IPS DF 6.9 (cell line): Measurements from ENCODE around the gene SLC35F5.

Experiments used
- DNase-seq: peaks from one replicate; pipeline ENCODE4 v3.0.0-alpha.2; 2013; ENCODE audit warnings: low read depth, low spot score
- H3K27ac ChIP-seq: one replicate; pipeline ENCODE4 v1.5.1; 2013; ENCODE audit warnings: low read length, control low read depth
- H3K27me3 ChIP-seq: 2 replicates; pipeline ENCODE4 v1.6.1; 2013; ENCODE audit warnings: mild to moderate bottlenecking, low read length; ENCODE audit not compliant: control insufficient read depth, insufficient read depth
- H3K36me3 ChIP-seq: 2 replicates; pipeline ENCODE4 v1.6.1; 2013; ENCODE audit warnings: low read length; ENCODE audit not compliant: control insufficient read depth, insufficient read depth
- H3K4me1 ChIP-seq: 2 replicates; pipeline ENCODE4 v1.6.1; 2013; ENCODE audit warnings: low read length; ENCODE audit not compliant: control insufficient read depth, insufficient read depth
- H3K4me3 ChIP-seq: 2 replicates; pipeline ENCODE4 v1.5.1; 2013; ENCODE audit warnings: mild to moderate bottlenecking, low read length
- H3K9me3 ChIP-seq: 2 replicates; pipeline ENCODE4 v1.6.1; 2013; ENCODE audit warnings: low read length, inconsistent platforms; ENCODE audit not compliant: control insufficient read depth, insufficient read depth
- WGBS: extraction: QIAGEN DNeasy Blood & Tissue Kit; methylation state at CpG from one replicate; pipeline ENCODE4 v1.1.7; 2013; ENCODE audit warnings: mixed read lengths, missing lambda C conversion rate; ENCODE audit not compliant: insufficient read length, insufficient coverage; 5-methylcytosine and 5-hydroxymethylcytosine counted together

Gene SLC35F5

DNA sequence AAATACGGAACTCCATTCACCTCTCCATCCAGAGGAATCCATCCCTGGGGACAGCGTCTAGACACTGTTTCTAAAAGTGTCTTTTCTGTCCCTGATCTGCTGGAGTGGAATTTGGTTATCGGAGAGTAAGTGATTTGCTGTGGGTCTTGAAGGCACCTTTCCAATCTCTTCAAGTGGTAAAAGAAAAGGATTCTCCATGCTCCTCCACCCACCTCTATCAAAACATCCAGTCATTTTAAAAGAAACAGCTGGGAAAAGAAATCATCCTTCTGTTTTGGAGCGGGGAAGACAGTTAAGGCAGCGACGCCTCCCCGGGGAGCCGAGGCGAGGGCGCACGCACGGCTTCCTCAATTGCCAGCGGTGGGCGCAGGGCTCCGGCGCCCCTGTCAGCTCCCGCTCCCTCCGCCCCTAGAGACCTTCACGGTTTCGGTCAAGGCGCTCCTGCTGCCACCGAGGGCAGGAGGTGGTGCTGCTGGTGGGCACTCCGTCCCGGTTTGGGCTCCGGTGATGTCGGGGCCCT, 547 bp downstream of the SLC35F5 start:
- no peak for DNase-seq
- WGBS = no CpG with 5 or more reads among the region's 26 CpGs
- H3K4me1 ChIP-seq = no peaks in the 10 kb centered on the region
- no peaks in the 10 kb centered on the region for H3K27me3 ChIP-seq
- no peaks in the 10 kb centered on the region for H3K36me3 ChIP-seq
- peak overlapping the region; percentile 93; the same call in 1 of the 2 replicates for H3K4me3 ChIP-seq
- H3K27ac ChIP-seq = no peak overlapping the region
- H3K9me3 ChIP-seq = no peaks in the 10 kb centered on the region

DNA sequence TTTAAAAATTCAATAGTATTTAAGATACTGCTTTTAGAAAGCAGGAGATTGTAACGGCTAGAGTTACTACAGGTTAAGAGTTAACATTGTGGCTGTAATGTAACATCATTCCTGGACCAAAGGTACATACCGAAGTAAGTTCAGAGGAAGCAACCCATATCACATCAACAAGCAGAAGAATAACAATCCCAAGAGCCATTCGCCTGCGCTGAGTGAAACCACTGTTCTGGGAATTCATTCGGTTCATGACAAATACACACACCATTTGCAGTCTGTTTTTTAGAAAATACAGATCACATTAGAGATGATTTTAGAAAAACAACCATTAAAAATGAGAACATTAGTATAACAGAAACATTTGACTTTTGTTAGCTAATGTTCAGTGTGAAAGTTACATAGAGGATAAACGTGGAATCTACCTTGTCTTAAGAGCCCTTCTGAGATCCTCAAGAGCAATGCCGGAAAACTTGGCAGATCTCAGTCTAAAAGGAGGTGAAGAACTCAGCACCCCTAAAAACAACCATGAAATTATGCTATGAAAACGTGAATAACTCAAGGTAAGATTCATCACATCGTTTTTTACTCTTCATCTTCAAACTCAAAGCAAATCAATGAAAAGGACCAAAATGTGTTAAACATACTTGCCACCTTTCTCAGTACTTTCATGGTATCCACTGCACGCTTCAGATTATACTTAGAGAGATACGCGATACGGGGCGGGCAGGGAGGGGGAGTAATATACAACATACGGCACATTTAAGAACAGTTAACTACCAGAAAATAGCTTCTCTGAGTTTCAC, 1.2 kb downstream of the SLC35F5 start:
- DNase-seq = no peak
- Histone ChIP-seq H3K27ac (no peak overlapping the region), H3K4me3 (peak overlapping the region; percentile 93; the same call in 1 of the 2 replicates), H3K4me1 (no peaks in the 10 kb centered on the region), H3K27me3 (no peaks in the 10 kb centered on the region), H3K9me3 (no peaks in the 10 kb centered on the region), H3K36me3 (no peaks in the 10 kb centered on the region)
- WGBS = no CpG with 5 or more reads among the region's 15 CpGs

DNA sequence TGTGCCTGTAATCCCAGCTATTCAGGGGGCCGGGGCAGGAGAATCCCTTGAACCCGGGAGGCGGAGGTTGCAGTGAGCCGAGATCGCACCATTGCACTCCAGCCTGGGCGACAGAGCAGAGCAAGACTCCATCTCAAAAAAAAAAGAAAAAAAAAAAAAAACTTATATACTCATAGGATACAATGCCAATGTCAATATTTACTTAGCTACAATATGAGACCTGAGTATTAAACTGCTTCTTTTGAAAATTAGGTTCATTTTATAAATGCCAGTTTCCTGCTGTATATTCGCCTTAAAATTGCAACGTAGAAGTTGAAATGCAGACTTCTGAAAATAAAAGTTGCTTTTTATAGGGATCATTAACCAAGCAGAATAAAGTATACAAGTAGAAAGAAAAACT, 2.3 kb downstream of the SLC35F5 start:
- Histone ChIP-seq H3K36me3 (no peaks in the 10 kb centered on the region), H3K27ac (no peak overlapping the region), H3K4me3 (no peak overlapping the region), H3K4me1 (no peaks in the 10 kb centered on the region), H3K27me3 (no peaks in the 10 kb centered on the region), H3K9me3 (no peaks in the 10 kb centered on the region)
- DNase-seq = no peak
- no CpG with 5 or more reads among the region's 8 CpGs for WGBS

DNA sequence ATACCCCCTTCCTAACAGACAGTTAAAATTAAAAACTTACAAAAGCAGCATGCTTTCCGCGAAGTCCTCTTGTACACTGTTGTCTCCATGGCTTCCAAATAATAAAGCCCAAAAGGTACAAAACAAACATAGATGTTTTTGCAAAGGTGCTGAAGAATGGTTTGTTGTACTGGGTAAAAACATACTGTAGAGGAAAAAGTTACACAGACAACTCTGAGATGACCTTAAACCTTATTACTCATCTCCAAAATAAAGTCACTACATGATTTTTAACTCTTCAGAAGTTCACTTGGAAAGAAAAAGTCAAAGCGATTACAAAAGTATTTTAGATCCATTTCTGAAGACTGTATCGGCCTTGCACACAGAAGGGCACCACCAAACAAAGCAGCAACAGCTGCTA, 6.1 kb downstream of the SLC35F5 start:
- DNase-seq = no peak
- Histone ChIP-seq H3K27me3 (no peaks in the 10 kb centered on the region), H3K9me3 (no peaks in the 10 kb centered on the region), H3K4me1 (no peaks in the 10 kb centered on the region), H3K27ac (no peak overlapping the region), H3K4me3 (no peak overlapping the region), H3K36me3 (no peaks in the 10 kb centered on the region)
- WGBS = no CpG with 5 or more reads among the region's 4 CpGs

DNA sequence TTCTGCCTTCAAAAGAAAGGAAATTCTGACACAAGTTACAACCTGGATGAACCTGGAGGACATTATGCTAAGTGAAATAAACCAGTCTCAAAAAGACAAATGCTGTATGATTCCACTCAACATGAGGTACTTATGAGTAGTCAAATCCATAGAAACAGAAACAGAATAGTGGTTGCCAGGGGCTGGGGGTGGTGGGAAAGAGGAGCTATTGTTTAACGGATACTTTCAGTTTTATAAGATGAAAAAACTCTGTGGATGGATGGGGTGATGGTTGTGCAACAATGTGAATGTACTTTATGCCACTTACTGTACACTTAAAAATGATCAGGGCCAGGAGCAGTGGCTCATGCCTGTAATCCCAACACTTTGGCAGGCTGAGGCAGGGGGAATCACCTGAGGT, 15.4 kb downstream of the SLC35F5 start:
- Histone ChIP-seq H3K9me3 (no peaks in the 10 kb centered on the region), H3K27ac (no peak overlapping the region), H3K27me3 (no peaks in the 10 kb centered on the region), H3K36me3 (no peaks in the 10 kb centered on the region; the same call in 1 of the 2 replicates), H3K4me1 (no peaks in the 10 kb centered on the region), H3K4me3 (no peak overlapping the region)
- no peak for DNase-seq
- no CpG with 5 or more reads among the region's 1 CpG for WGBS

DNA sequence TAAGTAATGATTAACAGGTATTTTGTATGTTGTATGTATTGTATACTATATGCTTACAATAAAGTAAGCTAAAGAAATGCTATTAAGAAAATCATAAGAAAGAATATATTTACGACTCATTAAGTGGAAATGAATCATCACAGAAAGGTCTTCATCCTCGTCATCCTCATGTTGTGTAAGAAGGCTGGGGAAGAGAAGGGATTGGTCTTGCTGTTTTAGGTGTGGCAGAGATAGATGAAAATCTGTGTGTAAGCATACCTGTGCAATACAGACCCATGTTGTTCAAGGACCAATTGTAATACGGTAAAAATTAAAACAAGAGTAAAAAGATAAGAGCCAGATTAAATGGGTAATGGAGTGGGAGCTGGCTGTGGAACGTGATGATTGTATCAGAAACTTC, 16.6 kb downstream of the SLC35F5 start:
- Histone ChIP-seq H3K27me3 (no peaks in the 10 kb centered on the region), H3K9me3 (no peaks in the 10 kb centered on the region), H3K27ac (no peak overlapping the region), H3K36me3 (no peaks in the 10 kb centered on the region; the same call in 1 of the 2 replicates), H3K4me3 (no peak overlapping the region), H3K4me1 (no peaks in the 10 kb centered on the region)
- DNase-seq = no peak
- WGBS = no CpG with 5 or more reads among the region's 4 CpGs

DNA sequence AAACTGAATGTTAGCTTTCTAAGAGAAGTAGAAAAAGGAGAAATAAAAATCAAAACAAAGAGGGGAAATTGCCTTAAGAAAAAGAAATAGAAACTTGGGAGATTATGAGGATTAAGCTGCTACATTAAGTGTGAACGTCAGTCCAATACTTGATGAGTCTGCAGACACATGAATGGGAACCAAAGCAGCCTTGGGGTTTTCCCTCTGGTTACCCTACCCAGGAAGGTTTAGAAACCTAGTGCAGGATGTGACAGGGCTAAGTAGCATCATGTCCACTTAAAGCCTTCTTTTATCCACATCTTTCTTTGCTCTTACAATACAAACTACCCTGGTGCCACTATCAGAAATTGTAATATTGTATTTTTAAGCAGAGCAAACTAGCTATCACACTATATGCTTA, 22.3 kb downstream of the SLC35F5 start:
- no peak for DNase-seq
- Histone ChIP-seq H3K27ac (no peak overlapping the region), H3K9me3 (no peaks in the 10 kb centered on the region), H3K27me3 (no peaks in the 10 kb centered on the region), H3K36me3 (no peaks in the 10 kb centered on the region), H3K4me3 (no peak overlapping the region), H3K4me1 (no peaks in the 10 kb centered on the region)
- WGBS = no CpG with 5 or more reads among the region's 1 CpG

DNA sequence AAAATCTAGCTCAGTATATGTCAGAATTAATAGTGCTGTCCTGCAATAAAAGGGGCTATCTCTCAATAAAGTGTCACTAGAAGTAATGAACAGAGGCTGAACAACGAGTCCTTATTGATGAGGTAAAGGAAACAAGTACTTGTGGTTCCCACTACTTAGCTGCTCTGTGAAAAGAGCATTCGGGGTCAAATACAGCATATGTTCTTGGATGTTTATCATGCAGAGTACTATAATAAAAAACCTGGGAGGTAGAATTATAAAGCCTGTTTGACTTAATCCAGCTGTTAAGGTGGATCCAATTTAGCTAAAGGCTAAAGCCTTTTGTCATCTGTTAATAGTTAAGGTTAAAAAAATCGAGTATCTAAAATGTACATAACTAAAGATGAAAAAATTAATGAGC, 32.4 kb downstream of the SLC35F5 start:
- Histone ChIP-seq H3K27ac (no peak overlapping the region), H3K4me3 (no peak overlapping the region), H3K9me3 (no peaks in the 10 kb centered on the region), H3K36me3 (no peaks in the 10 kb centered on the region), H3K27me3 (no peaks in the 10 kb centered on the region), H3K4me1 (no peaks in the 10 kb centered on the region)
- no CpG with 5 or more reads among the region's 3 CpGs for WGBS
- no peak for DNase-seq

DNA sequence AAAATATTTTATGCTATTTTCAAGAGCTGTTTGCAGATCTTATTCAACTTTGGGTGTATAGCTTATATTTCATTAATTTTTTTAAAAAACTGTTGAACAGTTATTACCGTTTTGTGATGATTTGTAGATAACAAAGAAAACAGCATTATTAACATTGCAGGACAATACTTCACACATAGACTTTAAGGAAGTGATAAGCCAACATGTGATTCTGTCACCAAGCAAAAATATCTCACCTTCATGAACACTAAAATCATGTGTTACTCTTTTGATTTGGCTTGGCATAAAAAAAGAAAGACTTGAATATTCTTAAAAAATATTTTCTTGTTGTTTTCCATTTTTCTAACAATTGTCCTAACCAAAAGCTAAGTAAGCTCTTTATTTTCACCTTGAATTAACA, 33.0 kb downstream of the SLC35F5 start:
- DNase-seq = no peak
- H3K36me3 ChIP-seq = no peaks in the 10 kb centered on the region
- no peaks in the 10 kb centered on the region for H3K27me3 ChIP-seq
- no peak overlapping the region for H3K4me3 ChIP-seq
- no peak overlapping the region for H3K27ac ChIP-seq
- no peaks in the 10 kb centered on the region for H3K4me1 ChIP-seq
- WGBS = no CpG with 5 or more reads among the region's 1 CpG
- H3K9me3 ChIP-seq = no peaks in the 10 kb centered on the region

DNA sequence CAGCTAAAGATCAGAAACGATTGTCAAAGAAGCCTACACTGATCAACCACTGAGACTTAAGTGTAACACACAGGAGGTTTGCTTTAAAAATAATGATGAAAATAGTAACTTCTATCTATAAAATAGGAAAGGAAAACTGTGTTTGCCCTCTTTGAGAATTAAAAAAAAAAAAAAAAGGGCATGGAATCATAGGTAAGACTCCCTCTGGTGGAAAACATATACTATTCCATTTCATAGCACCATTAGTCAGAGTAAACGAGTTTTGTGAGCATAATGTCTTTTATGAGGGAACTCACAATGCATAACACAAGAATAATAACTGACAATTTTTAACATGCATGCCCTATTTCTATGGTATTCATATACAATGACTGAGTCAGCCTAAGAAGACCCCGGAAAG, 36.3 kb downstream of the SLC35F5 start:
- no peaks in the 10 kb centered on the region for H3K9me3 ChIP-seq
- H3K27ac ChIP-seq = no peak overlapping the region
- WGBS = no CpG with 5 or more reads among the region's 3 CpGs
- H3K27me3 ChIP-seq = no peaks in the 10 kb centered on the region
- no peaks in the 10 kb centered on the region for H3K36me3 ChIP-seq
- no peaks in the 10 kb centered on the region for H3K4me1 ChIP-seq
- H3K4me3 ChIP-seq = no peak overlapping the region
- DNase-seq = no peak

DNA sequence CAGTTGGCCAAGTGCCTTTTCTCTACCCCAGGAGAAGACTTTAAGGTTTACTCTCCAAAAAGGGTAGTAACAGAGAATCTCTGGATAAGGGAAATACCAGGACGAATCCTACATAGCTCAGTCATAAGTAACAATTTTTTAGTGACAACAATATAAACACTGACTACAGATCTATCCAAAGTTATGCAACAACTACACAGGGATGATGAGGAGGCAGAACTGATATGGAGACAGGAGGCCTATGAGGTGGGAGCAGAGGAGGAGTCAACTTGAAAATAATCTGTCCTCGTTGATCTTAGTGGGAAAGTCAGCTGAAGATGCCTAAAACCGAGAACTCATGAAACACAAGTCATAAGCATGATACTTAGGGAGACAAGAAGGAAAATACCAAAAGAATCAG, 40.2 kb downstream of the SLC35F5 start:
- Histone ChIP-seq H3K27ac (no peak overlapping the region), H3K4me3 (no peak overlapping the region), H3K4me1 (no peaks in the 10 kb centered on the region), H3K9me3 (no peaks in the 10 kb centered on the region), H3K27me3 (no peaks in the 10 kb centered on the region), H3K36me3 (no peaks in the 10 kb centered on the region)
- DNase-seq = no peak
- no CpG with 5 or more reads among the region's 3 CpGs for WGBS
